HG03045 (cell line): ENCODE results near the gene ISCA1.

Source experiments
- ATAC-seq: cut with Tn5 transposase; IDR thresholded peaks from one replicate; pipeline ENCODE4 v1.9.1; 2021; ENCODE audit warnings: mild to moderate bottlenecking, moderate library complexity; ENCODE audit not compliant: unreplicated experiment

The ISCA1 gene

GRCh38 chr9:86286278-86286677 is 3.9 kb upstream of the ISCA1 start:
- no peak for ATAC-seq

- no peak for ATAC-seq
These were observed 2.9 kb upstream of the ISCA1 start for GRCh38 chr9:86285261-86285660.

- ATAC-seq, result peak; percentile 14
These were observed 719 bp upstream of the ISCA1 start for GRCh38 chr9:86282979-86283535.

- ATAC-seq, result no peak
These were observed 703 bp downstream of the ISCA1 start for GRCh38 chr9:86281593-86282076.

- no peak for ATAC-seq
These were observed 1.8 kb downstream of the ISCA1 start for GRCh38 chr9:86280580-86280979.

GRCh38 chr9:86279839-86280238 is 2.5 kb downstream of the ISCA1 start:
- no peak for ATAC-seq

- ATAC-seq, result no peak
These were observed 5.3 kb downstream of the ISCA1 start for GRCh38 chr9:86277072-86277471.

- ATAC-seq, result no peak
These were observed 6.4 kb downstream of the ISCA1 start for GRCh38 chr9:86275962-86276361.

- ATAC-seq, result no peak
These were observed 7.3 kb downstream of the ISCA1 start for GRCh38 chr9:86274821-86275643.

GRCh38 chr9:86272221-86272620 is 10.1 kb downstream of the ISCA1 start:
- ATAC-seq, result no peak

- ATAC-seq, result no peak
These were observed 18.5 kb downstream of the ISCA1 start for GRCh38 chr9:86263876-86264275.

- no peak for ATAC-seq
These were observed 19.8 kb downstream of the ISCA1 start for GRCh38 chr9:86262492-86262891.

GRCh38 chr9:86259557-86259956 is 22.8 kb downstream of the ISCA1 start, which contains the start of gene C9orf153:
Gene C9orf153, minus strand, starts transcription at chr9:86259657. Its CDS starts 30,054 bp downstream, at chr9:86229603.
- no peak for ATAC-seq

GRCh38 chr9:86257391-86257790 is 24.9 kb downstream of the ISCA1 start:
- no peak for ATAC-seq

GRCh38 chr9:86256653-86257052 is 25.7 kb downstream of the ISCA1 start:
- ATAC-seq, result no peak

- ATAC-seq, result no peak
These were observed 28.8 kb downstream of the ISCA1 start for GRCh38 chr9:86253577-86253976.

- no peak for ATAC-seq
These were observed 29.5 kb downstream of the ISCA1 start for GRCh38 chr9:86252870-86253269.

GRCh38 chr9:86250123-86250522 is 32.2 kb downstream of the ISCA1 start:
- ATAC-seq, result no peak

- no peak for ATAC-seq
These were observed 33.6 kb downstream of the ISCA1 start for GRCh38 chr9:86248746-86249145.

GRCh38 chr9:86246752-86247161 is 35.6 kb downstream of the ISCA1 start:
- no peak for ATAC-seq

GRCh38 chr9:86242071-86242470 is 40.3 kb downstream of the ISCA1 start:
- no peak for ATAC-seq

GRCh38 chr9:86241216-86241615 is 41.1 kb downstream of the ISCA1 start:
- no peak for ATAC-seq
